Thoracic aorta (tissue), 2 donors: ENCODE measurements around the gene IPO9. TPM values are rescaled to one million over a fixed set of nuclear protein-coding genes. Genes with fewer than 3 reads are reported as not detected.
A peak's percentile ranks its signal among the peaks of the same experiment; 100 is the strongest.

Experiments
- ATAC-seq: fragments of 150-250 bp; one replicate; pipeline ENCODE4 v1.8.0; 2017; ENCODE audit warnings: low read depth; ENCODE audit not compliant: insufficient number of reproducible peaks, low FRiP score
- DNase-seq: peaks from one replicate; pipeline ENCODE4 v3.0.0-alpha.2; 2020; ENCODE audit warnings: low spot score
- H3K27ac ChIP-seq, 2 donors: fragments of 200-600 bp; sonication (generic); 1 replicate in 1 of 2; 2 replicates in 1 of 2; pipeline ENCODE4 v1.5.1; 2016; ENCODE audit warnings: mild to moderate bottlenecking in 2 of 2, moderate library complexity in 2 of 2
- H3K27me3 ChIP-seq: fragments of 200-600 bp; sonication (generic); replicated peaks from 2 replicates; pipeline ENCODE4 v1.6.0; 2016; ENCODE audit warnings: mild to moderate bottlenecking; ENCODE audit not compliant: insufficient read depth
- H3K36me3 ChIP-seq: fragments of 200-600 bp; sonication (generic); one replicate; pipeline ENCODE4 v1.5.1; 2016
- H3K4me1 ChIP-seq, 2 donors: fragments of 200-600 bp; sonication (generic); 1 replicate in 1 of 2; 2 replicates in 1 of 2; pipeline versions ENCODE4 v1.5.1 to v1.6.0; 2016; ENCODE audit warnings: low read depth in 2 of 2, mild to moderate bottlenecking in 1 of 2; ENCODE audit not compliant: control insufficient read depth in 1 of 2
- H3K4me3 ChIP-seq: fragments of 200-600 bp; sonication (generic); 2 replicates; pipeline ENCODE4 v1.5.1; 2016; ENCODE audit warnings: mild to moderate bottlenecking
- H3K9me3 ChIP-seq: fragments of 200-600 bp; sonication (generic); 2 replicates; pipeline ENCODE4 v1.5.1; 2016
- CTCF ChIP-seq: fragments of 200-600 bp; sonication (generic); IDR thresholded peaks from one replicate; pipeline ENCODE4 v1.5.1; 2019; ENCODE audit warnings: antibody characterized with exemption
- total RNA-seq, 2 donors: library from RNA; depleted of rRNA; stranded (reverse); fragments of >200 nt; gene quantifications; one replicate each; pipeline versions ENCODE4 v1.1.0 to v1.2.3, GENCODE V29; 2016

Gene IPO9
- total RNA-seq, 2 donors from 2014 or later: 21.4 to 32.6 TPM

- no peak for TF ChIP-seq CTCF
- no peak for DNase-seq
- no peaks in the 10 kb centered on the region for H3K27me3 ChIP-seq
- H3K27ac ChIP-seq: peak overlapping the region; percentile 77 to 85
- no peak overlapping the region for H3K4me3 ChIP-seq
- ATAC-seq: no peak
- no peaks in the 10 kb centered on the region for H3K36me3 ChIP-seq
- no peaks in the 10 kb centered on the region for H3K9me3 ChIP-seq
- peaks cover 45 to 79% of the 10 kb centered on the region in 2 donors for H3K4me1 ChIP-seq
Observed at GRCh38 chr1:201887116-201887866, 58.3 kb downstream of the IPO9 start.

- Histone ChIP-seq H3K4me1 (peaks cover 34 to 75% of the 10 kb centered on the region in 2 donors), H3K9me3 (no peaks in the 10 kb centered on the region), H3K4me3 (peak within 1 kb of the TSS; percentile 87), H3K27me3 (no peaks in the 10 kb centered on the region), H3K36me3 (no peaks in the 10 kb centered on the region), H3K27ac (peak within 1 kb of the TSS; percentile 85 to 87)
- peak; percentile 76 for DNase-seq
- ATAC-seq: peak; percentile 52
- TF ChIP-seq CTCF: no peak
Observed at GRCh38 chr1:201888282-201889089, 59.5 kb downstream of the IPO9 start, which contains the start of gene SHISA4. SHISA4 (plus strand) TSS chr1:201888898; CDS start chr1:201888995, 97 bp downstream.

GRCh38 chr1:201889090-201889968, 60.4 kb downstream of the IPO9 start:
- peak overlapping the region; percentile 87 for H3K4me3 ChIP-seq
- H3K36me3 ChIP-seq: no peaks in the 10 kb centered on the region
- DNase-seq (no peak), ATAC-seq (no peak)
- H3K9me3 ChIP-seq: no peaks in the 10 kb centered on the region
- H3K27me3 ChIP-seq: no peaks in the 10 kb centered on the region
- H3K27ac ChIP-seq: peak overlapping the region; percentile 85 to 87
- H3K4me1 ChIP-seq: peaks cover 25 to 73% of the 10 kb centered on the region in 2 donors
- no peak for TF ChIP-seq CTCF

GRCh38 chr1:201890223-201890622, 61.3 kb downstream of the IPO9 start:
- H3K27ac ChIP-seq: peak overlapping the region; percentile 85 to 87

More at GRCh38 chr1:201890223-201890622, 61.3 kb downstream of the IPO9 start:
- DNase-seq (no peak), ATAC-seq (no peak)
- peaks cover 16 to 68% of the 10 kb centered on the region in 2 donors for H3K4me1 ChIP-seq
- no peak for TF ChIP-seq CTCF
- no peaks in the 10 kb centered on the region for H3K9me3 ChIP-seq
- H3K27me3 ChIP-seq: no peaks in the 10 kb centered on the region
- no peaks in the 10 kb centered on the region for H3K36me3 ChIP-seq
- peak overlapping the region; percentile 87 for H3K4me3 ChIP-seq
